NCI-H146 treated with DMSO at 0.1 percent for 48 hours (cell line): ENCODE data around the gene HBE1.
"Not testable (repeated sequence)": the region's sequence is repeated elsewhere in the genome, so short reads cannot be mapped to it uniquely, and the experiment has no call there.

Source experiments
- DNase-seq: peaks from one replicate; lab custom pipeline; 2025; ENCODE audit not compliant: unreplicated experiment; lab: John Stamatoyannopoulos, UW

The HBE1 gene

DNA sequence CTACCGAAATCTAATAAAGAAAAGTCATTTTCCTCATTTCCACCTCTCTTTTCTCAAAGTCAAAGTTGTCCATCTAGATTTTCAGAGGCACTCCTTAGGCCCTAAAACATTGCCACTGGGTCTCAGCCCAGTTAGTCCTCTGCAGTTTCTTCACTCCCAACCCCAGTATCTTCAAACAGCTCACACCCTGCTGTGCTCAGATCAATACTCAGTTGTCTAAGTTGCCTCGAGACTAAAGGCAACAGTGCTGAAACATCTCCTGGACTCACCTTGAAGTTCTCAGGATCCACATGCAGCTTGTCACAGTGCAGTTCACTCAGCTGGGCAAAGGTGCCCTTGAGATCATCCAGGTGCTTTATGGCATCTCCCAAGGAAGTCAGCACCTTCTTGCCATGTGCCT is 15.7 kb downstream of the HBE1 start:
- not testable (repeated sequence) for DNase-seq

GRCh38 chr11:5253440-5253839 is 16.3 kb downstream of the HBE1 start:
- not testable (repeated sequence) for DNase-seq

DNA sequence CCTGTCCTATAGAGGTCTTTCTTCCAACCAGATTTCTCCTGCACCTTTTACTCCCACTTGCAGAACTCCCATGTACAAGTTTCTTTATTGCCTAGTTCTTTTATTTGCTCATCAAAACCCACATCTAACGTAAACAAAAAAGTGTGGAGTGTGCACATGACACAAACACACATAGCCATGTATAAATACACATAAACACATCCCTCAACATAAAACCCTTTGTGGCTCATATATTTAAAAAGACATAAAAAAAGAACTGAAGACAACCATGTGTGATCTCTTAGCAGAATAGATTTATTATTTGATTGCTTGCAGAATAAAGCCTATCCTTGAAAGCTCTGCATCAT is 16.9 kb downstream of the HBE1 start:
- no peak for DNase-seq

DNA sequence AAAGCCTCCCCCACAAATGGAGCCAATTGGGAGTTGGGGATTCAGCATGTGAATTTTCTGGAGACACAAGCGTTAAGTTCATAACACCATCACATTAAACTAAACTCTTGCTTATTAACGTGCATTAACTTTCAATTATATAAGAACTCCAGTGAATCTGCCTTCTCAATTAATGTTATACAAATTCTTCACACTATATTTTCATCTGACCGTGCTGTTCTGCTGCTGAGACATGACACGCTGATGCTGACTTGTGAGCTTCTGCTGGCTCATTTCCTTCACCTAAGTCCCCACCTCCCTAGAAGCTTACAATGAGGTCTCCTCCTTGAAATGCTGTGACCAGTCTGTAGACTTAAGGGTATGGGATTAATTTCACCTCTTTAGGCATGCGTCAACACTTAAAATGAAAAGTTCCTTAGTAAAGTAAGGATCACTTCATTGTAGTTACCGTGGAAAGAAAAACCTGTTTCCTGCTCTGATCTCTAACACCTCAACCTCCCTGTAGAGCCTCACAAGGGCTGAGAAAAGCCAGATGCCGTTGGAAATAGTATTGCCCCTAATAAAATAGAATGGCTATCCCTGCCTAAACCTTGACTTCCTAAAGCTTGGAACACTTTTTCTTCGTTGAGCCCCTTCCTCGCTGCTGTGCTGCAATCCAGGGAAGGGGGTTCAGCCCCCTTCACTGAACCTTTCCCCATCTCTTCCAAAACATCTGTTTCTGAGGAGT is 17.4 kb downstream of the HBE1 start:
- DNase-seq, result no peak

GRCh38 chr11:5251746-5252145 is 18.0 kb downstream of the HBE1 start:
- DNase-seq, result no peak

- DNase-seq, result no peak
Observed at GRCh38 chr11:5250543-5251204, 19.1 kb downstream of the HBE1 start.

GRCh38 chr11:5249807-5250396 is 19.8 kb downstream of the HBE1 start, which contains the start of gene HBG1:
TSS of gene HBG1 (minus strand) at chr11:5249857. CDS start at chr11:5249804, 53 bp downstream.
- DNase-seq, result not testable (repeated sequence)

DNA sequence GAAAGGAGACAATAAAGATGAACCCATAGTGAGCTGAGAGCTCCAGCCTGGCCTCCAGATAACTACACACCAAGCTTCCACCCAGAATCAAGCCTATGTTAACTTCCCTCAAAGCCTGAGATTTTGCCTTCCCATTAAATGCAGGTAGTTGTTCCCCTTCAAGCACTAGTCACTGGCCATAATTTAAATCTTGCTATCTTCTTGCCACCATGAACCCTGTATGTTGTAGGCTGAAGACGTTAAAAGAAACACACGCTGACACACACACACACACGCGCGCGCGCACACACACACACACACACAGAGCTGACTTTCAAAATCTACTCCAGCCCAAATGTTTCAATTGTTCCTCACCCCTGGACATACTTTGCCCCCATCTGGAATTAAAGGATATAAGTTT is 21.2 kb downstream of the HBE1 start:
- not testable (repeated sequence) for DNase-seq

- DNase-seq, result no peak
Observed at GRCh38 chr11:5247472-5248192, 22.1 kb downstream of the HBE1 start.

DNA sequence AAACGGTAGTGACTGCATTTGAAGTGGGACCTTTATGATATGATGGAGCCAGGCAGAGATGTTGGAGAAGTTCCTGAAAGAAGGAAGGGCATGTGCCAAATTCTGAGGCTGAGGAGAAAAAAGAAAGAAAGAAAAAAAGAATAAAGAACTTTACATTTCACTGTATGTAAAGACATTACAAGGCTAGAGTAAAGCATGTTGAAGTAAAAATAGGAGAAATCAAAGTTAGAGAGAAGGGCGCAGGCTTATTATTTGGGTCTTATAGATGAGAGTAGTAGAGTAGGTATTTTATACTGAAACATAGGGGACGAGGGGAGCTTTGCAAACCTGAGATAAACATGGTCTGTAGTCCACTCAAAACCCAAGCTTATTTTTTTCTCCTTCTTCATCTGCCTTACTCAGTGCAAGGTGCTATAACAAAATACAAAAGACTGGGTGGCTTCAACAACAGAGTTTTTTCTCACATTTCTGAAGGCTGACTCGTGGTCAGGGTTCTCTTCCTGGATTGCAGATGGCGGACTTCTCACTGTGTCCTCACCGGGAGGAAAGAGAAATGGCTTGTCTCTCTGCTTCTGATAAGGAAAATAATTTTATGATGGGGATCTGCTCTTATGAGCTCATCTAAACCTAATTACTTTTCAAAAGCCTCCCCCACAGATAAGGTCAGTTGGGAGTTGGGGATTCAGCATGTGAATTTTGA is 22.8 kb downstream of the HBE1 start:
- no peak for DNase-seq

DNA sequence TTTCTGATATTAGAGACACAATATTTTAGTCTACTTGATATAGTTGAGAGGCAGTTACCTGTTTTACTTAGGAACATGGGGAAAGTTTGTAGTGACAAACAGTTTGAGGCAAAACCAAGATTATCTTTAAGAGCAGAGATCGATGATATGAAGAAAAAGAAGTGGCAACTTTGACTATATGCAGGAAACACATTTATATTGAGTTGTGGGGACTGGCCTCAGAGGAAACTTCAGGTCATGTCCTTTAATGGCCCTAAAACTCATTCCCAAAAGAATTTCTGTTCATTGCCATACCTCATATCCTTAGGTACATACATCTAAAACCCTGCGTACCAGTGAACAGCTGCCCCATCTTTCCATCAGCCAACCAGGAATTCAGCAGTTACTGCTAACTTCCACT is 24.6 kb downstream of the HBE1 start:
- DNase-seq, result no peak

GRCh38 chr11:5243816-5244180 is 25.9 kb downstream of the HBE1 start:
- DNase-seq, result no peak

DNA sequence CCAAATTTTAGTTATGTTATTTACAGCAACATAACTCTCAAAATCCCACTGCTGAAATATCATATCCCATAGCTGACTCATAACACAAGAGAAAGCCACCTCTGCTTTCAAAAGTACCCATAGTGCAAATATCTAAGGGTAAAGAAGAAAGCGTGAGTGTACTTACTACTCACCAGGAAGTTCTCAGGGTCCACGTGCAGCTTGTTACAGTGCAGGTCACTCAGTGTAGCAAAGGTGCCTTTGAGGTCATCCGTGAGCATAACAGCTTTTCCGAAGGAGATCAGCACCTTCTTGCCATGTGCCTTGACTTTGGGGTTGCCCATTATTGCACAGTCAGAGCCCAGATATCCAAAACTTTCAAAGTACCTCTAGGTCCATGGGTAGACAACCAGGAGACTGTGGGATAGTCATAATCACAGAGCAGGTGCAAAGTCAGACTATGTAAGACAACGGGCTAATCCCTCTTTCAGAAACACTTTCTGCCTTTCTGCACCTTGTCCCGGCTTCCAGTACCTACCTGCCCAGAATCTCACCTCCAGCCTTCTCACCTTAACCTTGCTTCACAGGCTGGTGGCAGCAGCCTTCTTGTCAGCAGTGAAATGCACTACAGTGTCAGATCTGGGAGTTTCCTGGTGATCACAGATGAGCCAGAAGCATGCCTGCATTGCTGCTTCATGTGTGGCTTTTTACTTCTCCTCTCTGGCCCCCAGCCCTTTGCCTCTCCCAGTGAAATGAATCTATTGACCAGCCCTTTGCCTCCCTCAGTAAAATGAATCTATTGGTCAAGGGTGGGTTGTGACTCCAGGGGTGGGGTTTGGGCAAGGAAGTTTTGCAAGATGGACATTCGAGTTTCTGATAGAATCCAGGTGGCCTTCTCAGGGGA is 26.6 kb downstream of the HBE1 start:
- no peak for DNase-seq

GRCh38 chr11:5242208-5242607 is 27.5 kb downstream of the HBE1 start:
- DNase-seq, result no peak

DNA sequence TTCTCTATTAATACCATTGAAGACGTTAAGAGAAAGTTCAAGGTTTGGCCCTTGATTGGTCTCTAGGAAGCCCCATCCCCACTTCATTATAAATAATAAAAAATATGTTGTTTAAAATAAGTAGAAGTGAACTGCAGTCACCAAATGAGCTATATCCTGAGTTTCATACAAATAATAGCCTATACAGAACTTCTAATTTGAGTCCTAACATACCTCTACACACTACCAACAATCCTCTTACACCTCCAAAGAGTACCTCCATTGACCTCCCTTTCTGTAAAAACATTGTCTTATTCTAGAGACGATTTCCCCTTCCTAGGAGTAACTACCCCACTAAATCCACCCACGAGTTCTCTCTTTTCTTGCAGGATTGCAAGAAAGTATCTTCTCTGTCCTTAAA is 28.3 kb downstream of the HBE1 start:
- DNase-seq, result no peak

GRCh38 chr11:5240458-5240857 is 29.3 kb downstream of the HBE1 start:
- DNase-seq, result no peak

- DNase-seq, result no peak
Observed at GRCh38 chr11:5240056-5240455, 29.7 kb downstream of the HBE1 start.

- no peak for DNase-seq
Observed at GRCh38 chr11:5239046-5239445, 30.7 kb downstream of the HBE1 start.

DNA sequence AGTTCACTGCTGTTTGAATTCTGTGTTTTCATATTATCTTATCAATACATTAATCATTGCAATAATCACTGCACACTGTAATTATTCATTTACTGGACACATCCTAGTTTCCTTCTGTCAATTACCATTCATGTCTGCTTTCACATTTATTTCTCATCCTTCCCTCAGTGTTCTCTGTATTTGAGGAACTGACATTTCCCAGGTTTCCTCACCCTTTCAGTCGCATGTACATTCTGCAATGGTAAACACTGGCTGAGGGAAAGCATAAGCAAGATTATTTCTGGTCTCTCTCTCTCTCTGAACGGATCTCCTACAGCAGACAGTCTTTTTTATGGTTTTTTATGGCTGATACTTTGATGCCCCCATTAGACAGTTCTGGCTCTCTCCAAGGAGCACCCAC is 31.3 kb downstream of the HBE1 start:
- DNase-seq, result no peak

DNA sequence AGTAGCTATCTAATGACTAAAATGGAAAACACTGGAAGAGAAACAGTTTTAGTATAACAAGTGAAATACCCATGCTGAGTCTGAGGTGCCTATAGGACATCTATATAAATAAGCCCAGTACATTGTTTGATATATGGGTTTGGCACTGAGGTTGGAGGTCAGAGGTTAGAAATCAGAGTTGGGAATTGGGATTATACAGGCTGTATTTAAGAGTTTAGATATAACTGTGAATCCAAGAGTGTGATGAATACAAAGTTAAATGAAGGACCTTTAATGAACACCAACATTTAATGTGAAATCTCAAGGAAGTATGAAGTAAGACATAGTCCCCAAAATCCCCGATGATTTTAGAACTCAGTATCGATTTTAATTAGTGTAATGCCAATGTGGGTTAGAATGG is 32.3 kb downstream of the HBE1 start:
- no peak for DNase-seq
